Tongue (tissue), 2 donors: ENCODE data around the gene SLC25A20. TPM values are rescaled to one million over a fixed set of nuclear protein-coding genes. Genes with fewer than 3 reads are reported as not detected.
A peak's percentile ranks its signal among the peaks of the same experiment; 100 is the strongest.
"Not testable (repeated sequence)": the region's sequence is repeated elsewhere in the genome, so short reads cannot be mapped to it uniquely, and the experiment has no call there.

Experiments used
- DNase-seq: peaks from one replicate; pipeline ENCODE4 v3.0.0-alpha.2; 2015
- total RNA-seq: library from RNA; depleted of rRNA; stranded (reverse); fragments of >200 nt; gene quantifications from one replicate; pipeline ENCODE4 v1.2.3, GENCODE V29; 2014

The SLC25A20 gene
- 21.7 TPM for total RNA-seq

DNA sequence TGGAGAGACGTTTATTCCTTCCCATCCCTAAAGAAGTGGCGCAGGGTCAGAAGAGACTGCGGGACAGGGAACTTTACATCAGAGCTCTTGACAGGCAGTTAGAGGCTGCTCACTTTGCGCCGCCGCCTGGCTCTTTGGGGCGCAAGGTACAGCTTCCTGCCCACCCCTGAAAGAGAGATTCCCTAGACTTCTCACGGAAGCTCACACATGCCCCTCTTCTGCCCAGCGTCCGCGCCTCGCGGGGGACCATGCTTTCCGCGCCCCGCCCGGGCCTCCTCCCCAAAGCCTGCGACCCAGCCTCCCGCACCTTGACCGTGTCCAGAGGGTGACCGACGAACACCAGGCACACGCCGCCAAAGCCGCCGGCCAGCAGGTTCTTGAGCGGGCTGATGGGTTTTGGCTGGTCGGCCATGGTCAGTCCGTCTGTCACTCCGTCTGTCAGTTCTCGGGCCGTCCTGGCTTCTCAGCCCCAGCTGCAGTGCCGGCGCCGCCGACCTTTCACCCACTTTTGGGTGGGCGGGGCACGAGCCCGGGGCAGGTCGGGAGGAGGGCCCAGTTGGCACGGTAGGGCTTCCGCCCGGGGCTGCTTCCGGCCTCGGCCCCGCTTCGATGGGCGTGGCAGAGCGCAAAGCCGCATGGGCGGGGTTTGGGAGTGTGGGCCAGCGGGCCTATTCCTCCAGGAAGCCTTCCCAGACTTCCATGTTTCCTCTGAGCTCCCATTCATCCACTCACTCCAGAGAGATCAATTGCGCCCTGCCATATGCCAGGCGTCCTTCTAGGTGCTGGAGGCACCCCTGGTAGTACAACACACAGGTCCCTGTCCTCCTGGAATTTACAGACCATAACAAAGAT lies at the start of gene SLC25A20:
TSS of gene SLC25A20 (minus strand) at position 500 of the 852 bp plus-strand sequence. CDS start at position 412, 88 bp downstream.
- peak; percentile 92 for DNase-seq

DNA sequence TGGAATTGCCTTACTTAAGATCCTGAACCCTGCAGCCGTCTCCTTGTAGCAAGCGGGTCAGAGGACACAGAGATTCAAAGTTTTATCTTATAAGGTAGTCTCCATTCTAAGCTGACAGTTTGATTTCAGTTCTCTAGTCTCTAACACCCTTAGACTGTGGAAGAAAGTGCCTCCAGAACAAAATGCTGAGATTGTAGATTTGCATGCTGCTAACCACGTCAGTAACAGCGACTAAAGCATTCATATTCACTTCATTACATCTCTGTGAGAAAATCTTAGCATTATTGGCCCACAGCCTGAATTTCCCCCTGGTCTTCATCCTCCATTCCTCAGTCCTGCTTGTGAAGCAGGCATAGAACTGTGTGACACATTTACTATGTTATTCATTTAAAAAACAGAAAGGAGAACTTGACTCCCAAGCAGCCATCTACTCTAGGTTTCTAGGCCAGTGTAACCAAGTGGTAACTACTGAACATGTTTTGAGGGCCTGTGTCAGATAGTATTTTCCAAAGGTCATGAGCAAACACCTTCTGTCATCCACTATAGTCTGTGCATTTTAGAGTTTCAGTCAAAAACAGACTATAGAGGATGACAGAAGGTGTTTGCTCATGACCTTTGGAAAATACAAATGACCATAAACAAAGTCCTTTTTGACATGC lies 47.3 kb upstream of the SLC25A20 start:
- no peak for DNase-seq

- no peak for DNase-seq
These were observed 46.8 kb upstream of the SLC25A20 start for GRCh38 chr3:48945432-48945831.

DNA sequence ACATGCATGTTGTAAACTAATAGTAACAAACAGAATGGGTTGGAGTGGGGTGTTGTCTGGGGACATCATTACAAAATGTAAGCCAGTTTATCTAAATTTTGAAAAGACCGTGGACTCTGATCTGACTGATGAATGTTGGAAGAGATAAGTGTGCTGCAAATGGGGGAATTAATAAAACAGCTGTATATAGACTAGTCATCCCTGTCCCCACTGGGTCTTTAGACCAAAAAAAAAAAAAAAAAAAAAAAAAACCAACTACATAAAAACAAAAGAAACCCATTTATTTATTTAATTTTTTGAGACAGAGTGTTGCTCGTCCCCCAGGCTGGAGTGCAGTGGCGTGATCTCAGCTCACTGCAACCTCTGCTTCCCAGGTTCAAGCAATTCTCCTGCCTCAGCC lies 40.0 kb upstream of the SLC25A20 start:
- DNase-seq = no peak

GRCh38 chr3:48938156-48938555 lies 39.5 kb upstream of the SLC25A20 start:
- DNase-seq = no peak

GRCh38 chr3:48935530-48935929 lies 36.8 kb upstream of the SLC25A20 start:
- DNase-seq = no peak

- no peak for DNase-seq
These were observed 35.8 kb upstream of the SLC25A20 start for GRCh38 chr3:48934333-48934991.

- DNase-seq = no peak
These were observed 33.4 kb upstream of the SLC25A20 start for GRCh38 chr3:48931944-48932580.

DNA sequence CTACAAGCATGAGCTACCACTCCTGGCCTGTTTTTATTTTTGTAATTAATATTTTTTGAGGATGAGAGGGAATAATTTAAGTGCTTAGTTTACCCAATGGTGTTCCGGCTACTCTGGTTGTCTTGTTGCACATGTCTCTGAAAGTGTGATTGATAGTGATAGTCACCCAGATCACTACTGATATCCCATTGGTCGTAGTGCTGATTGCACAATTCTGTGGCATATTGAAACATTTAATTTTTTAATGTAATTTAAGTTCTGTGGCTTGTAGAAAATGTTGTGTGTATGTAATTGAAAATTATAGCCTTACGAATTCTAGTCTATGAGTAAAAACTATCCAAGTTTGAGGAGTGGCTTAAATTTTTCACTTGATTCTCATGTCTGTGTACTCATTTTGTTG lies 31.9 kb upstream of the SLC25A20 start:
- no peak for DNase-seq

DNA sequence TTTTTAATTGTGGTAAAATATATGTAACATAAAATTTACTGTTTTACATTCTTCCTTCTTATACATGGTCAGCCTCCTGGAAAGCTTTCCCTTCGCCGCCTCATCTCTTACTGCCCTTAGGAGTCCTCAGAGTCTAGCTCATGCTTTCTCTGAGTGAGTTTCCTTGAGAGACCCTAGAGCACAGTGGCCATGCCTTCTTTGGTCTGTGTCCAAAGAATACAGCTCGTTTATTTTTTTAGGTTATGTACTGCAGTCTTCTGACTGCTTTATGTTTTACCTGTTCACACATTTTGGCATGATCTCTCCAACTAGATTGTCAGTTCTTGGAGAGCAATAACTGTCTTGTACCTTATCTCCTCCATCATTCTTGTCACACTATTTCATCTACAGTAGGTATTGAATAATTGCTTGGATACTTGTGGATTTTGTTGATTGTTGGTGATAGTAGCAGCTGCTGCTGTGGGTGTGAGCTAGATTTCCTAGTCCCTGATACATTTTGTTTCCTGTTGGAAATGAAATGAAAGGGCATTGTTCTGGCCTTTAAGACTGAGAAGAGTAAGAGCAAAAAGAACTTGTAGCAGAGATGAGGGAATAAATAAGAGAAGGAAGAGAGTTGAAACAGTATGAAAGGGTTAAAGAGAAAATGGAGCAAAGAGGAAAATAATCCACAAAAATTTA lies 30.8 kb upstream of the SLC25A20 start:
- no peak for DNase-seq

GRCh38 chr3:48928679-48929078 lies 30.0 kb upstream of the SLC25A20 start:
- DNase-seq = no peak

GRCh38 chr3:48927928-48928327 lies 29.2 kb upstream of the SLC25A20 start:
- no peak for DNase-seq

- DNase-seq = no peak
These were observed 28.0 kb upstream of the SLC25A20 start for GRCh38 chr3:48926425-48927392.

DNA sequence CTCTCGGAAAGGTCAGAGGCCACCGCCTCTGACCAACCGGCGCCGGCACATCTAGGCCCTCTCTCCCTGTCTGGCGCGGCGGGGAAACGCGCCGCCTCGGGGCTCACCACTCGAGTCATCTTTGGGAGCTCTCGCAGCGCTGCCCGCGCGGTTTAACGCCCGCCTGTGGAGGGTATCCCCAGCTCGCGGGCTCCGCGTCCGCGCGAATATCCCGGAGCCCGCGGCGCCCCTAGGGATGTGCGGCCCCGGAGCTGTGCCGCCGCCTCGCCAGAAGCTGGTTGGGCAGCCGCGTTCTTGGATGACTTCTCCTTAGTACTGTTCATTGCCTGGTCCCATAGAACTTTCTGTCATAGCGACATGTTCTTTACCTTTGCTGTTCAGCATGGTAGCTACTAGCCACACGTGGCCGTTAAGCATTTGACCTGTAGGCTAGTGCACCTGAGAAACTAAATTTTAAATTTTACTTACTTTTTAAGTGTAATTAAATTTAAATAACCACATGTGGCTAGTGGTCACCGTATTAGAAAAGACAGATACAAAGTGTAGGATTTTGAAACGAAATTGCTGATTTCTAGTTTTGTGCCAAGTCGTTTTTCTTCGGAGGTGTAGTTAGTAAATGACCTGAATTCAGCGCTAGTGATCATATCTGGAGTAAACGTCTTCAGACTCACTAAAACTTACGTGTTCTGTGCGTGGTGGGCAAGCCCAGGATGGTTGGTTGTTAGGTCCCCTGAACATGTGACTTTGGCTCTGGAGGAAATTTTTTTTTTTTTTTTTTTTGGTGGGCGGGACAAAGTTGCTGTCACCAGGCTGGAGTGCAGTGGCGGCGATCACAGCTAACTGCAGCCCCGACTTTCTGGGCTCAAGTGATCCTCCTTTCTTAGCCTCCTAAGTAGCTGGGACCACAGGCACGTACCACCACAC lies 20.8 kb upstream of the SLC25A20 start:
- peak; percentile 66 for DNase-seq

GRCh38 chr3:48918388-48919214 lies 19.9 kb upstream of the SLC25A20 start, which contains the start of gene ARIH2:
Gene ARIH2, plus strand, starts transcription at chr3:48918842. Its CDS starts 8,717 bp downstream, at chr3:48927559.
- DNase-seq = peak; percentile 96

DNA sequence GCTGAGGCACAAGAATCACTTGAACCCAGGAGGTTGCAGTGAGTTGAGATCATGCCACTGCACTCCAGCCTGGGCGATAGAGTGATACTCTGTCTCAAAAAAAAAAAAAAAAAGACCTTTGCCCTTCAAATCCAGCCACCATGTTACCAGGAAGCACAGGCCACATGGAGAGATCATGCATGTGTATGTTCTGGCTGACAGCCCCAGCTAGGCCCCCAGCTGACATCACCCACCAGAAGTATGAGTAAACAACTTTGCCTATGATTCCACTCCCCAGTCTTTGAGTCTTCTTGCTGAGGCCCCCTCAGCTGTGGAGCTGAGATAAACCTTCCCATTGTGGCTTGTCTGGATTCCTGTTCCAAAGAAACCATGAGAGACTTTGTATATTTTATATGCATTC lies 16.6 kb upstream of the SLC25A20 start:
- DNase-seq = no peak

- not testable (repeated sequence) for DNase-seq
These were observed 8.3 kb upstream of the SLC25A20 start for GRCh38 chr3:48907026-48907425.

GRCh38 chr3:48899273-48899672 lies 591 bp upstream of the SLC25A20 start:
- DNase-seq = no peak
